ENCODE results near the gene ZNF444. TPM values are rescaled to one million over a fixed set of nuclear protein-coding genes. Genes with fewer than 3 reads are reported as not detected.

ZNF444 gene
- total RNA-seq, 1 donor from 2014 or later = 28.7 TPM

DNA sequence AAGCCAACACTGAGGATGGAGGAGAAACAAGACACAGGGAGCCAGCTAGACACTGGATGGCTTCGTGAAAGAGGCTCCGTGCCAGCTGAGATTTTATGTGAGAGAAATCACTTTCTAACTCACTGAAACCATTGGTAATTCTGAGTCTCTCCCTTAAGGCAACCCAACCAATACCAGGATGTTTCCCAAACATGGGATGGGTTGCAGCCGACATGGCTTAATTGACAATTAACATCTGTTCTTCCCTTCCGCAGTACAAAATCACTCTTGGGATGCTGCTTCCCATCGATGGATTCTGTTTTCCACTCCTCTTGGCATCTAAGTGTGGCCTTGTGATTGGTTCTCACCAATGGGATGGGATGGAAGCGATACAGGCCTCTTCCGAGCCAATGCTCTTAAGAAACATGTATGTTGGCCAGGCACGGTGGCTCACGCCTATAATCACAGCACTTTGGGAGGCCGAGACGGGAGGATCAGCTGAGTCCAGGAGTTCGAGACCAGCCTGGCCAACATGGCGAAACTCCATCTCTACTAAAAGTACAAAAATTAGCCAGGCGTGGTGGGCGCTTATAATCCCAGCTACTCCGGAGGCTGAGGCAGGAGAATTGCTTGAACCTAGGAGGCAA is 17.7 kb upstream of the ZNF444 start:
- no peak for DNase-seq (ENCODE audit: extremely low spot score in 2 of 2)

GRCh38 chr19:56124578-56124977 is 16.5 kb upstream of the ZNF444 start:
- Histone ChIP-seq H3K9me3 (no peaks in the 10 kb centered on the region), H3K4me3 (no peak overlapping the region), H3K27ac (no peak overlapping the region), H3K4me1 (peaks cover 16% of the 10 kb centered on the region), H3K36me3 (no peaks in the 10 kb centered on the region), H3K27me3 (no peaks in the 10 kb centered on the region)
- intact Hi-C loops (cut with DNase I) = no loop called here
- no peak for TF ChIP-seq POLR2AphosphoS5 (IDR thresholded peaks at IDR 0.05; ENCODE audit: insufficient read depth in 1 of 2, low read depth in 1 of 2)
- TF ChIP-seq POLR2A (IDR thresholded peaks at IDR 0.05) = no peak
- TF ChIP-seq CTCF (IDR thresholded peaks at IDR 0.05) = no peak
- DNase-seq (ENCODE audit: extremely low spot score in 2 of 2) = no peak

More for the DNA sequence above, 17.7 kb upstream of the ZNF444 start:
- TF ChIP-seq POLR2AphosphoS5 (IDR thresholded peaks at IDR 0.05; ENCODE audit: insufficient read depth in 1 of 2, low read depth in 1 of 2) = no peak
- no peak for TF ChIP-seq POLR2A (IDR thresholded peaks at IDR 0.05)
- TF ChIP-seq CTCF (IDR thresholded peaks at IDR 0.05) = no peak
- H3K4me1 ChIP-seq = peaks cover 28% of the 10 kb centered on the region
- no peak overlapping the region for H3K4me3 ChIP-seq
- no peaks in the 10 kb centered on the region for H3K36me3 ChIP-seq
- intact Hi-C loops (cut with DNase I) = no loop called here
- no peaks in the 10 kb centered on the region for H3K27me3 ChIP-seq
- no peaks in the 10 kb centered on the region for H3K9me3 ChIP-seq
- peak overlapping the region; percentile 46 for H3K27ac ChIP-seq

DNA sequence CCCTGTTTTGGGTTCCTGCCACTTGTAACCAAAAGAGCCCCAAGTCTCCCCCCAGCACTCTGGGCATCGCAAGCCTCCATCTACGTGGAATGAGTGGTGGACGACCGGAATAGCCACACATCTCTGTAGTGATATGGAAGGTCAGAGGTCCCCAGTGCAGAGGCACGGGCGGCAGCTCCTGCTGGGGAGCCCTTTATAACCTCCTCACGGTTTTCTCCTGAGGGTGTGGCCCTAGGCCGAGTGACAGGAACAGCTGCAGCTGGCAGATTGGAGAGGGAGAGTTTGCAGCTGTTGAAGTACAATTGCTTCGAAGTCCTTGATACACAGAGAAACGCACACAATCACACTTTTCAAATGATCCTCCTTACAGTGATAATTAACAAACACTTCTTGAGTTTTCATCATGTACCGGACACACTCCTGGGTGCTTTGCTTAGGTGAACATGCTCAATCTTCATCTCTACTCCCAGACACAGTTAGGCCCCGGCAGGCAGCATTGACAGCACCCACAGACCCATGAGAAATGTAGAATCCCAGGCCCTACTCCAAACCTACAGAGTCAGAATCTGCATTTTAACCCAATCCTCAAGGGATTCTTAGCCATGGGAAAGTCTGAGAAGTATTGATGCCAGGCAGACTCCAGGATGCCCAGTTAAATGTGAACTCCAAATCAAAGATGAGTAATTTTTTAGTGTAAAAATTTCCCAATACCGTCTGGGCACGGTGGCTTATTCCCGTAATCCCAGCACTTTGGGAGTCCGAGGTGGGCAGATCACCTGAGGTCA is 15.1 kb upstream of the ZNF444 start:
- Histone ChIP-seq H3K4me1 (peaks cover 7% of the 10 kb centered on the region), H3K27me3 (no peaks in the 10 kb centered on the region), H3K4me3 (no peak overlapping the region), H3K9me3 (no peaks in the 10 kb centered on the region), H3K36me3 (no peaks in the 10 kb centered on the region), H3K27ac (no peak overlapping the region)
- DNase-seq (ENCODE audit: extremely low spot score in 2 of 2) = no peak
- intact Hi-C loops (cut with DNase I) = no loop called here
- no peak for TF ChIP-seq POLR2AphosphoS5 (IDR thresholded peaks at IDR 0.05; ENCODE audit: insufficient read depth in 1 of 2, low read depth in 1 of 2)
- TF ChIP-seq POLR2A (IDR thresholded peaks at IDR 0.05) = no peak
- no peak for TF ChIP-seq CTCF (IDR thresholded peaks at IDR 0.05)

GRCh38 chr19:56126983-56127780 is 13.9 kb upstream of the ZNF444 start:
- H3K4me1 ChIP-seq = peaks cover 2% of the 10 kb centered on the region
- TF ChIP-seq POLR2A (IDR thresholded peaks at IDR 0.05) (no peak), CTCF (IDR thresholded peaks at IDR 0.05) (no peak)
- DNase-seq (ENCODE audit: extremely low spot score in 2 of 2) = no peak
- no peaks in the 10 kb centered on the region for H3K27me3 ChIP-seq
- no peak overlapping the region for H3K27ac ChIP-seq
- intact Hi-C loops (cut with DNase I) = no loop called here
- no peaks in the 10 kb centered on the region for H3K36me3 ChIP-seq
- H3K9me3 ChIP-seq = no peaks in the 10 kb centered on the region
- no peak overlapping the region for H3K4me3 ChIP-seq
